HEK293 (cell line): ENCODE data around the gene CACNA2D3.
A peak's percentile ranks its signal among the peaks of the same experiment; 100 is the strongest.

Experiments
- CTCF ChIA-PET: fragments of 350-600 bp; formaldehyde crosslinking; extraction: SDS; loops from one replicate; lab custom pipeline; 2021; ENCODE audit warnings: antibody characterized with exemption; lab: Yijun Ruan, JAX
- POLR2A ChIA-PET: fragments of 300-600 bp; formaldehyde crosslinking; extraction: SDS; loops from one replicate; lab custom pipeline; 2020; ENCODE audit warnings: antibody characterized with exemption, inconsistent platforms; lab: Yijun Ruan, JAX
- H3K27ac ChIP-seq: fragments of 200-500 bp; sonication (Bioruptor generic); 2 replicates; pipeline ENCODE4 v1.5.1; 2014; ENCODE audit warnings: low read depth, low read length, control low read depth, inconsistent platforms; ENCODE audit errors: extremely low read depth
- H3K36me3 ChIP-seq, 2 experiments: fragments of 200-500 bp in 1 of 2; sonication (Bioruptor generic) in 1 of 2; 1 replicate in 1 of 2; 2 replicates in 1 of 2; pipeline ENCODE4 v1.5.1; 2014 to 2017; ENCODE audit warnings: inconsistent platforms in 2 of 2, low read length in 2 of 2; ENCODE audit not compliant: control insufficient read depth in 2 of 2, insufficient read depth in 1 of 2
- H3K4me1 ChIP-seq: fragments of 200-500 bp; sonication (Bioruptor generic); 2 replicates; pipeline ENCODE4 v1.5.1; 2014; ENCODE audit warnings: mild to moderate bottlenecking, low read length, inconsistent platforms; ENCODE audit not compliant: control insufficient read depth, insufficient read depth
- H3K4me3 ChIP-seq: 2 replicates; pipeline ENCODE4 v1.5.1; 2011; ENCODE audit warnings: low read depth, mild to moderate bottlenecking, control low read depth, low read length, moderate library complexity
- H3K9me3 ChIP-seq: fragments of 200-500 bp; sonication (Bioruptor generic); 2 replicates; pipeline ENCODE4 v1.5.1; 2014; ENCODE audit warnings: low read depth, low read length, inconsistent platforms; ENCODE audit not compliant: control insufficient read depth, insufficient read depth
- BCL11A ChIP-seq: fragments of 450-650 bp; formaldehyde crosslinking; IDR thresholded peaks from 2 replicates; pipeline ENCODE4 v1.5.1; 2016; ENCODE audit warnings: low read depth, missing biosample characterization, missing genetic modification characterization
- CTCF ChIP-seq: fragments of 450-650 bp; formaldehyde crosslinking; IDR thresholded peaks from 2 replicates; pipeline ENCODE4 v1.5.1; 2016; ENCODE audit warnings: missing biosample characterization, missing genetic modification characterization
- OSR2 ChIP-seq: fragments of 450-650 bp; formaldehyde crosslinking; IDR thresholded peaks from 2 replicates; pipeline ENCODE4 v1.5.1; 2016; ENCODE audit warnings: missing biosample characterization, missing genetic modification characterization
- PATZ1 ChIP-seq: fragments of 450-650 bp; formaldehyde crosslinking; IDR thresholded peaks from 2 replicates; pipeline ENCODE4 v1.5.1; 2016; ENCODE audit warnings: missing biosample characterization, missing genetic modification characterization
- PRDM1 ChIP-seq: fragments of 450-650 bp; formaldehyde crosslinking; IDR thresholded peaks from 2 replicates; pipeline ENCODE4; 2016; ENCODE audit warnings: missing biosample characterization, missing genetic modification characterization
- REPIN1 ChIP-seq: fragments of 450-650 bp; formaldehyde crosslinking; IDR thresholded peaks from 2 replicates; pipeline ENCODE4 v1.5.1; 2017; ENCODE audit warnings: missing biosample characterization, missing genetic modification characterization, low read depth
- SP3 ChIP-seq: fragments of 450-650 bp; formaldehyde crosslinking; IDR thresholded peaks from 2 replicates; pipeline ENCODE4 v1.5.1; 2016; ENCODE audit warnings: missing biosample characterization, missing genetic modification characterization
- ZBTB17 ChIP-seq: fragments of 450-650 bp; formaldehyde crosslinking; IDR thresholded peaks from 2 replicates; pipeline ENCODE4 v1.5.1; 2016; ENCODE audit warnings: missing biosample characterization, missing genetic modification characterization
- ZEB2 ChIP-seq: fragments of 450-650 bp; formaldehyde crosslinking; IDR thresholded peaks from 2 replicates; pipeline ENCODE4 v1.5.1; 2016; ENCODE audit warnings: missing biosample characterization, missing genetic modification characterization
- ZNF26 ChIP-seq: fragments of 450-650 bp; formaldehyde crosslinking; IDR thresholded peaks from 2 replicates; pipeline ENCODE4 v1.5.1; 2016; ENCODE audit warnings: missing biosample characterization, missing genetic modification characterization
- ZNF555 ChIP-seq: fragments of 450-650 bp; formaldehyde crosslinking; conservative IDR thresholded peaks from 2 replicates; pipeline ENCODE4 v1.5.1; 2017; ENCODE audit warnings: missing biosample characterization, mild to moderate bottlenecking, missing genetic modification characterization, inconsistent platforms
- ZNF621 ChIP-seq: fragments of 450-650 bp; formaldehyde crosslinking; IDR thresholded peaks from 2 replicates; pipeline ENCODE4 v1.5.1; 2017; ENCODE audit warnings: missing biosample characterization, missing genetic modification characterization
- ZNF645 ChIP-seq: fragments of 450-650 bp; formaldehyde crosslinking; IDR thresholded peaks from 2 replicates; pipeline ENCODE4; 2016; ENCODE audit warnings: missing biosample characterization, missing genetic modification characterization
- ZNF692 ChIP-seq: fragments of 450-650 bp; formaldehyde crosslinking; IDR thresholded peaks from 2 replicates; pipeline ENCODE4 v1.5.1; 2016; ENCODE audit warnings: missing biosample characterization, missing genetic modification characterization
- ZNF776 ChIP-seq: fragments of 450-650 bp; formaldehyde crosslinking; IDR thresholded peaks from 2 replicates; pipeline ENCODE4 v1.5.0; 2017; ENCODE audit warnings: missing biosample characterization, missing genetic modification characterization, borderline replicate concordance
- ZNF792 ChIP-seq: fragments of 450-650 bp; formaldehyde crosslinking; IDR thresholded peaks from 2 replicates; pipeline ENCODE4 v1.5.1; 2016; ENCODE audit warnings: missing biosample characterization, missing genetic modification characterization
- ZNF843 ChIP-seq: fragments of 450-650 bp; formaldehyde crosslinking; IDR thresholded peaks from 2 replicates; pipeline ENCODE4 v1.5.1; 2016; ENCODE audit warnings: missing biosample characterization, missing genetic modification characterization

The CACNA2D3 gene

GRCh38 chr3:55044486-55044885 lies 922.1 kb downstream of the CACNA2D3 start:
- H3K27ac ChIP-seq, result no peak overlapping the region
- CTCF ChIA-PET, result no interaction called here
- H3K36me3 ChIP-seq, result no peaks in the 10 kb centered on the region
- no peaks in the 10 kb centered on the region for H3K4me1 ChIP-seq
- no peak overlapping the region for H3K4me3 ChIP-seq
- no peak for TF ChIP-seq ZNF792
- no peak for TF ChIP-seq ZNF555
- H3K9me3 ChIP-seq, result no peaks in the 10 kb centered on the region
- POLR2A ChIA-PET, result no interaction called here

- Histone ChIP-seq H3K36me3 (no peaks in the 10 kb centered on the region), H3K4me3 (no peak overlapping the region), H3K27ac (no peak overlapping the region), H3K4me1 (peaks cover 3% of the 10 kb centered on the region; the same call in 1 of the 2 replicates), H3K9me3 (no peaks in the 10 kb centered on the region)
- no peak for TF ChIP-seq ZNF621
- no peak for TF ChIP-seq ZNF692 (tag by site-specific recombination)
- TF ChIP-seq PATZ1 (tag by site-specific recombination), result no peak
- no peak for TF ChIP-seq PRDM1 (tag by site-specific recombination)
- TF ChIP-seq BCL11A (tag by site-specific recombination), result no peak
- no peak for TF ChIP-seq OSR2 (tag by site-specific recombination)
- no peak for TF ChIP-seq ZNF792
- TF ChIP-seq ZEB2 (tag by site-specific recombination), result no peak
- no peak for TF ChIP-seq ZBTB17
- no peak for TF ChIP-seq ZNF776 (tag by site-specific recombination)
- ChIA-PET CTCF (no interaction called here), POLR2A (no interaction called here)
Observed at GRCh38 chr3:55059027-55059629, 936.8 kb downstream of the CACNA2D3 start.

- Histone ChIP-seq H3K4me1 (peaks cover 3% of the 10 kb centered on the region; the same call in 1 of the 2 replicates), H3K27ac (no peak overlapping the region; the same call in 1 of the 2 replicates), H3K4me3 (no peak overlapping the region), H3K36me3 (no peaks in the 10 kb centered on the region), H3K9me3 (no peaks in the 10 kb centered on the region)
- ChIA-PET CTCF (interaction anchor here (0.8 to 1.4 kb wide), 2 partner anchors 60 to 119 kb away, joined by 3 read pairs; no protein-coding TSS in a partner anchor), POLR2A (no interaction called here)
- TF ChIP-seq SP3 (tag by site-specific recombination) (no peak), REPIN1 (tag by site-specific recombination) (no peak), ZNF645 (tag by site-specific recombination) (no peak), ZEB2 (tag by site-specific recombination) (no peak), CTCF (tag by site-specific recombination) (no peak), ZNF692 (tag by site-specific recombination) (no peak), ZNF843 (0 out of 2 replicates have a peak, but pooled peaks have one; percentile 31), ZNF26 (tag by site-specific recombination) (no peak)
Observed at GRCh38 chr3:55060896-55061719, 938.8 kb downstream of the CACNA2D3 start.
